ENCODE measurements around the gene FSTL4. TPM values are rescaled to one million over a fixed set of nuclear protein-coding genes. Genes with fewer than 3 reads are reported as not detected.

FSTL4 gene
- total RNA-seq, 1 experiment from 2014 or later = not detected

DNA sequence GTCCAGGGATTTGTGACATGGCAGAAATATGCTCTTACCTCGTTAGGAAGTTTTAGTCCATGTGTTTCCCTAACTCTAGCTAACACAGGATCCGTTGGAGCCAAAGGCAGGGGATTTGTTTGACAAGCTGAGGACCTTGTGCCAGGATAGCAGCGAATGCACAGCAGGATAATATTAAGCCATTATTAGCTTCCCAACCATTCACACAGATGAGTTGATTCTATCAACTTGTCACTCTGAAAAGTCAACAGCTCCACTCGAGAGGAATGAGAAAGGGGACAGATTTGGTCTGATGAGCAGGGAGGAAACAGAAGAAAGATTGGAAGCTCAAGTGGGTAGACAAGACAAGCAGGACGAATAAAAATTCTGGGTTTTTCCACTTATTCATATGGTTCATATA lies 106.2 kb downstream of the FSTL4 start:
- Mint-ChIP-seq H3K27ac (ENCODE audit: unreplicated experiment) (no peak overlapping the region), H3K27me3 (ENCODE audit: unreplicated experiment) (peaks cover 75% of the 10 kb centered on the region), H3K4me3 (ENCODE audit: low read depth, unreplicated experiment) (no peak overlapping the region), H3K36me3 (ENCODE audit: insufficient read depth, unreplicated experiment) (no peaks in the 10 kb centered on the region), H3K9me3 (ENCODE audit: low read depth, unreplicated experiment) (no peaks in the 10 kb centered on the region), H3K4me1 (ENCODE audit: low read depth, unreplicated experiment) (no peaks in the 10 kb centered on the region)
- no peak for DNase-seq
- CTCF ChIA-PET = interaction anchor here (0.6 kb wide), 1 partner anchor 23 kb away, joined by 3 read pairs; no protein-coding TSS in a partner anchor
- intact Hi-C loops (cut with micrococcal nuclease; ENCODE audit: unreplicated experiment) = no loop called here
- no TSS peak for BruUV-seq (replicated peaks)
- TF ChIP-seq, protein P1, sequence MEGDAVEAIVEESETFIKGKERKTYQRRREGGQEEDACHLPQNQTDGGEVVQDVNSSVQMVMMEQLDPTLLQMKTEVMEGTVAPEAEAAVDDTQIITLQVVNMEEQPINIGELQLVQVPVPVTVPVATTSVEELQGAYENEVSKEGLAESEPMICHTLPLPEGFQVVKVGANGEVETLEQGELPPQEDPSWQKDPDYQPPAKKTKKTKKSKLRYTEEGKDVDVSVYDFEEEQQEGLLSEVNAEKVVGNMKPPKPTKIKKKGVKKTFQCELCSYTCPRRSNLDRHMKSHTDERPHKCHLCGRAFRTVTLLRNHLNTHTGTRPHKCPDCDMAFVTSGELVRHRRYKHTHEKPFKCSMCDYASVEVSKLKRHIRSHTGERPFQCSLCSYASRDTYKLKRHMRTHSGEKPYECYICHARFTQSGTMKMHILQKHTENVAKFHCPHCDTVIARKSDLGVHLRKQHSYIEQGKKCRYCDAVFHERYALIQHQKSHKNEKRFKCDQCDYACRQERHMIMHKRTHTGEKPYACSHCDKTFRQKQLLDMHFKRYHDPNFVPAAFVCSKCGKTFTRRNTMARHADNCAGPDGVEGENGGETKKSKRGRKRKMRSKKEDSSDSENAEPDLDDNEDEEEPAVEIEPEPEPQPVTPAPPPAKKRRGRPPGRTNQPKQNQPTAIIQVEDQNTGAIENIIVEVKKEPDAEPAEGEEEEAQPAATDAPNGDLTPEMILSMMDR (IDR thresholded peaks at IDR 0.05; ENCODE audit: unreplicated experiment) = no peak

DNA sequence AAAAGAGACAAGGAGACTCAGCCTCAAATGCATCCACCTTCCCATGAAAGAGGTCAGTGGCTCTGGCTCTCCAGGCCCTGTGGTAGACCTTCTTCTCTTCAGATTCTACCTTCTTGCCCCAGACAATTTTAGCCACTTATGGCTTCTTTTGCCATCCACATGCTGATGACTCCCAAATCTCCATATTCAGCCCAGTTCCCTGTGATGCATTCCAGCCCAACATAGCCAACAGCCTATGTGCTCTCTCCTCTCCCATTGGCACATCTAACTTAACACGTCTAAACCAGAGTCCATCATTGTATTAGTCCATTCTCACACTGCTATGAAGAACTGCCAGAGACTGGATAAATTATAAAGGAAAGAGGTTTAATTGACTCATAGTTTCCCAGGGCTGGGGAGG lies 108.8 kb downstream of the FSTL4 start:
- Mint-ChIP-seq H3K27me3 (ENCODE audit: unreplicated experiment) (peaks cover 82% of the 10 kb centered on the region), H3K9me3 (ENCODE audit: low read depth, unreplicated experiment) (no peaks in the 10 kb centered on the region), H3K4me3 (ENCODE audit: low read depth, unreplicated experiment) (no peak overlapping the region), H3K27ac (ENCODE audit: unreplicated experiment) (no peak overlapping the region), H3K4me1 (ENCODE audit: low read depth, unreplicated experiment) (no peaks in the 10 kb centered on the region), H3K36me3 (ENCODE audit: insufficient read depth, unreplicated experiment) (no peaks in the 10 kb centered on the region)
- DNase-seq = no peak
- BruUV-seq (replicated peaks) = no TSS peak
- TF ChIP-seq, protein P1 (IDR thresholded peaks at IDR 0.05; ENCODE audit: unreplicated experiment) = no peak
- CTCF ChIA-PET = no interaction called here
- intact Hi-C loops (cut with micrococcal nuclease; ENCODE audit: unreplicated experiment) = no loop called here

DNA sequence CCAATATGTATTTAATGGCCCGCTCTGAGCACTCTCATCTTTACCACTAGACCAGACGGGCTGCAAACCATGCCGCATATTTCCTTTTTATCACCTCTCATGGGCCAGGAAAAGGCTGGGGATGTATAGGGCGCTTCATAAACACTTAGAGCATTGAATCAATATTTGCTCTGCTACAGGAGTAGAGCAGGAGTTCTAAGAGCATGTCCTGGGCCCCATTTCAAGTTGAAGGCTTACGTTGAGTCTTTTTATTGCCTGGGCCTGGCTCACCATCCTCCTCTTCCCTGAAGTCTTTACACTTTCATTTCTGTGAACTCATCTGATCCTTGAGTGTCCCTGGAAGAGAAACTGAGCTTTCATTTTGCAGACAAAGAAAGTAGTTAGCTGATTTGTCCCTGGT lies 112.4 kb downstream of the FSTL4 start:
- TF ChIP-seq, protein P1 (IDR thresholded peaks at IDR 0.05; ENCODE audit: unreplicated experiment) = no peak
- CTCF ChIA-PET = interaction anchor here (0.5 kb wide), 1 partner anchor 476 kb away, joined by 3 read pairs; no protein-coding TSS in a partner anchor
- H3K9me3 Mint-ChIP-seq (ENCODE audit: low read depth, unreplicated experiment) = no peaks in the 10 kb centered on the region
- H3K4me1 Mint-ChIP-seq (ENCODE audit: low read depth, unreplicated experiment) = no peaks in the 10 kb centered on the region
- no peaks in the 10 kb centered on the region for H3K36me3 Mint-ChIP-seq (ENCODE audit: insufficient read depth, unreplicated experiment)
- intact Hi-C loops (cut with micrococcal nuclease; ENCODE audit: unreplicated experiment) = no loop called here
- BruUV-seq (replicated peaks) = no TSS peak
- no peak overlapping the region for H3K27ac Mint-ChIP-seq (ENCODE audit: unreplicated experiment)
- peaks cover 95% of the 10 kb centered on the region for H3K27me3 Mint-ChIP-seq (ENCODE audit: unreplicated experiment)
- no peak for DNase-seq
- no peak overlapping the region for H3K4me3 Mint-ChIP-seq (ENCODE audit: low read depth, unreplicated experiment)

DNA sequence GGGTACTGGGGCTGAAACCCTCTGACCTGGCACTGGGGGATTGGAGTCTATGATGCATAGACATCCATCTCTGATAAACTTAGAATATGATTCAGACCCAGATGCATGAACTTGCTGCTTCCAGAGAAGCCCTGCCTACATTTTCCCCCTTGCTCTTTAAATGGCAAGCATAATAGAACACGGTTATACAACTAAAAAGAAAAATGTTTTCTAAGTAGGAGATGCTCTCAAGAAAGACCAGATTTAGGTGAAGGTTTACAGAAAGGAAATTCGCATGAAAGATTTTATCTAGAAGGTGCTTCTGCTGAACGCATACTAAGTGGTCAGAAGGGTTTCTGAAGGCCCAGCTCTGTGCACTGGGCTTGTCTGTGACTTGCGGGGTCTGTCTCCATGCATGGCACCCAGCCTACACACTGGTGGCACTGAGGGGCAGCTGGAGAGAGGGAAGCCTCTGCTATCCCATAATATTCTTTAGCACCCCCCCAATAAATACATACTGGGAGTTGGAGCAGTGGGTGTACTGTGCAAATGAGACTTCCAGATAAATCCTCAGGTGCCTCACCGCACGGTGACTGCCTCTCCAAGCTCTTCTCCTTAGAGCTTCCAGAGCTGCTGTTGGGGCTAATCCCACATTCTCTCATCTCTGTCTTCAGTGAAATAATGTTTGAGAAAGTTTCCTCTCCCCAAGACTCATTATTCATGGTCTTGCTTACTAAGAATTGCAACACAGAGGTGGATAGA lies 114.6 kb downstream of the FSTL4 start:
- no peak overlapping the region for H3K4me3 Mint-ChIP-seq (ENCODE audit: low read depth, unreplicated experiment)
- no peaks in the 10 kb centered on the region for H3K9me3 Mint-ChIP-seq (ENCODE audit: low read depth, unreplicated experiment)
- no peaks in the 10 kb centered on the region for H3K36me3 Mint-ChIP-seq (ENCODE audit: insufficient read depth, unreplicated experiment)
- CTCF ChIA-PET = no interaction called here
- peaks cover 95% of the 10 kb centered on the region for H3K27me3 Mint-ChIP-seq (ENCODE audit: unreplicated experiment)
- DNase-seq = no peak
- intact Hi-C loops (cut with micrococcal nuclease; ENCODE audit: unreplicated experiment) = no loop called here
- TF ChIP-seq, protein P1 (IDR thresholded peaks at IDR 0.05; ENCODE audit: unreplicated experiment) = no peak
- no TSS peak for BruUV-seq (replicated peaks)
- no peaks in the 10 kb centered on the region for H3K4me1 Mint-ChIP-seq (ENCODE audit: low read depth, unreplicated experiment)
- no peak overlapping the region for H3K27ac Mint-ChIP-seq (ENCODE audit: unreplicated experiment)
